Ovary (tissue), 3 donors: Measurements from ENCODE around the gene TRIM10.

ENCODE experiments used
- EP300 ChIP-seq: sonication (generic); formaldehyde crosslinking; IDR thresholded peaks from one replicate; pipeline ENCODE4 v1.6.1; 2017; ENCODE audit warnings: antibody characterized with exemption
- POLR2A ChIP-seq: fragments of 450-650 bp; IDR thresholded peaks from one replicate; pipeline ENCODE4 v1.6.1; 2017; ENCODE audit warnings: antibody characterized with exemption, mild to moderate bottlenecking, moderate library complexity
- TF ChIP-seq, protein P1 (sequence below), 3 donors: fragments of 450-650 bp in 2 of 3; fragments of 200-600 bp in 1 of 3; IDR thresholded peaks; one replicate each; pipeline versions ENCODE4 v1.5.1 to v1.8.0; 2016 to 2022; ENCODE audit warnings: antibody characterized with exemption in 3 of 3, mild to moderate bottlenecking in 1 of 3
- donor health status: DM: no; HTN: no; CAD: no.

DNA sequence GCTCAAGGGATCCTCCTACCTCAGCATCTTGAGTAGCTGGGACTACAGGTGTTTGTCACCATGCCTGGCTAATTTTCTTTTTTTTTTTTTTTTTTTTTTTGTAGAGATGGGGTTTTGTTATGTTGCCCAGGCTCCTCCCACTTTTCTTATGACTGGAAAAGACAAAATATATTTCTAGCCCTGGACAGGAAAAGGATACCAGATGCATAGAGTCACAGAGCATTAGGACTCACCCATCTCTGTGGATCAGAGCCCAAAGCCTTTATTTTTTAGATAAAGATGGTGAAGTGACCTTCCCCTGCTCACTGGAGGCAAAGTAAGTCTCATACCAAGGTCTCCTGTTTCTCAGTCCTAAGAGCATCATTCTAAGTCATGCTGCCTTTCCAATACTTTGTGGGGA is 3.4 kb downstream of the TRIM10 start:
- TF ChIP-seq, protein P1, sequence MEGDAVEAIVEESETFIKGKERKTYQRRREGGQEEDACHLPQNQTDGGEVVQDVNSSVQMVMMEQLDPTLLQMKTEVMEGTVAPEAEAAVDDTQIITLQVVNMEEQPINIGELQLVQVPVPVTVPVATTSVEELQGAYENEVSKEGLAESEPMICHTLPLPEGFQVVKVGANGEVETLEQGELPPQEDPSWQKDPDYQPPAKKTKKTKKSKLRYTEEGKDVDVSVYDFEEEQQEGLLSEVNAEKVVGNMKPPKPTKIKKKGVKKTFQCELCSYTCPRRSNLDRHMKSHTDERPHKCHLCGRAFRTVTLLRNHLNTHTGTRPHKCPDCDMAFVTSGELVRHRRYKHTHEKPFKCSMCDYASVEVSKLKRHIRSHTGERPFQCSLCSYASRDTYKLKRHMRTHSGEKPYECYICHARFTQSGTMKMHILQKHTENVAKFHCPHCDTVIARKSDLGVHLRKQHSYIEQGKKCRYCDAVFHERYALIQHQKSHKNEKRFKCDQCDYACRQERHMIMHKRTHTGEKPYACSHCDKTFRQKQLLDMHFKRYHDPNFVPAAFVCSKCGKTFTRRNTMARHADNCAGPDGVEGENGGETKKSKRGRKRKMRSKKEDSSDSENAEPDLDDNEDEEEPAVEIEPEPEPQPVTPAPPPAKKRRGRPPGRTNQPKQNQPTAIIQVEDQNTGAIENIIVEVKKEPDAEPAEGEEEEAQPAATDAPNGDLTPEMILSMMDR (IDR thresholded peaks at IDR 0.05): no peak
- TF ChIP-seq POLR2A (no peak), EP300 (no peak)
